ENCODE measurements around the gene DENND4B.
"Not testable (repeated sequence)": the region's sequence is repeated elsewhere in the genome, so short reads cannot be mapped to it uniquely, and the experiment has no call there.

DENND4B gene

GRCh38 chr1:153922076-153922971 lies 24.2 kb downstream of the DENND4B start:
- peak; percentile 80 for DNase-seq

- DNase-seq = peak; percentile 65
Measured at GRCh38 chr1:153921803-153922075, 24.8 kb downstream of the DENND4B start.

GRCh38 chr1:153921080-153921802 lies 25.3 kb downstream of the DENND4B start:
- no peak for DNase-seq

DNA sequence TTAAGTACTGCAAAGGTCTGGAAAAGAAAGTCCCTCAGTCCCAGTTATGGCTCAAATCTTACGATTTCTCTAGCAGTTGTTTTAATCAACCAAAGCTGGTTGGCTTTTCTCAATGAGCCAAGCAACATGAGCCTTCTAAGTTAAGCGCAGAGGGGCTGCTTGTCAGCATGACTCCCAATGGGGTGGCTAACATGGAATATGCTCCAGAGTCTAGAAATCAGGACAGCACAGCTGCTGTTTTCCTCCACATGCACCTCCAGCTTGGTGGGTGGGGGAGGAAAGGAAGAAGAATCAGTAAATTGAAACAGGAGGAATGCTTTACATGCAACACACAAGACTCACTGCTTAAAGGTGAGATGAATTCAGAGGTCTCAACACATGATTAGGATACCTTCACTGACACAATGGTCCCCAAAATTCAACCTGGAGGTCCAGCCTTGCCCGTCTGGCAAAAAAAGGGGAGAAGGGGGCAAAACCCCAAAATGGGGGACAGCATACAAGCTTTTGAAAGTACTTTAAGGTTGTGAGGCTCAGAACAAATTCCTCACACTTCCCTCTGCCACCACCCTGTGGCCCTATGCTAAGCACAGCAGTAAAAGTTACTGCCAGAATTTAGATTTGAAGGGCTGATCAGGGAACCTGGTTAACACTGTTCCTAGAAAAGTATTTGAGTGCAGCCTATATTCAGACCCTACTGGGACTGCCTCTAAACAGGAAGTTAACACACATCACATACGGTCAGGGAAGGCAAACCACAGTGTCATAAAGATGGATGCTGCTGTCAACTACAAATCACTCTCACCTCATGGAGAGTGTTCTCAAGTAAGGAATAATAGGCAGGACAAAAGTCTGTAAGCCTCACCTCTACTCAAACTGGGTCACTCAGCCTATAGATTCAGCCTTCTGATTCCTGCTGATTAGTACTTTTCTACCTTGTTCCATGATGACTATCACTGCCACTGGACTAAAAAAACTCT lies 26.4 kb downstream of the DENND4B start:
- no peak for DNase-seq

- DNase-seq = no peak
Measured at GRCh38 chr1:153916297-153916696, 30.2 kb downstream of the DENND4B start.

GRCh38 chr1:153912349-153912748 lies 34.2 kb downstream of the DENND4B start:
- no peak for DNase-seq

DNA sequence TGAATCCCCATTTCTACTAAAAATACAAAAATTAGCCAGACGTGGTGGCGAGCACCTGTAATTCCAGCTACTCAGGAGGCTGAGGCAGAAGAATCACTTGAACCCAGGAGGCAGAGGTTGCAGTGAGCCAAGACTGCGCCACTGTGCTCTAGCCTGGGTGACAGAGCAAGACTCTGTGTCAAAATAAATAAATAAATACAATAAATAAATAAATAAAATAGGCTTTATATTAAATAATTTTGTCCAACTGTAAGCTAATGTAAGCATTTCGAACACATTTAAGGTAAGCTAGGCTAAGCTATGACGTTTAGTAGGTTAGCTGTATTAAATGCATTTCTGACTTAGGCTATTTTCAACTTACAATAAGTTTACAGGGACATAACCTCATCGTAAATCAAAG lies 36.0 kb downstream of the DENND4B start:
- DNase-seq = not testable (repeated sequence)

DNA sequence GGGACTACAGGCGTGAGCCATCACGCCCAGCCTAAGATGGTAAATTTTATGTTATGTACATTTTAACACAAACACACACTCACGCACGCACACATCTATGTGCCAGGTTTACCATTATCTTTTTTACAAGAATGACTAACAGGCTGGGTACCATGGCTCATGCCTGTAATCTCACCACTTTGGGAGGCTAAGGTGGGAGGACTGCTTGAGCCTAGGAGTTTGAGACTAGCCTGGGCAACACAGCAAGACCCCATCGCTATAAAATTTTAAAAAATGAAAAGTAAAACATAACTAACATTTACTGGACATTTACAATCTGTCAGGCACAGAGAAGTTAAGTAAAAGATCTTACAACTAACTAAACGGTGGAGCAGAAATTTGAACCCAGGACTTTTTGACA lies 38.4 kb downstream of the DENND4B start:
- no peak for DNase-seq

DNA sequence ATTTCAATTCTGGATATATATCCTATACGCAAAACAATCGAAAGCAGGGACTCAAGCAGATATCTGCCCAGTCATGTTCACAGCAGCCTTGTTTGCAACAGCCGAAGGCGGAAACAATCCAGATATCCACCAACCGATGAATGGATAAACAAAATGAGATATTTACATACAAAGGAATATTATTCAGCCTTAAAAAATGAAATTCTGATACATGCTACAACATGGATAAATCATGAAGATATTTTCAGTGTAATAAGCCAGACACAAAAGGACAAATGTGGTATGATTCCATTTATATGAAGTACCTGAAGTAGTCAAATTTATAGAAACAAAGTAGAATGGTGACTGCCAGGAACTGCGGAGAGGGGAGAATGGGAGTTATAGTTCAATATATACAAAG lies 39.4 kb downstream of the DENND4B start:
- no peak for DNase-seq

DNA sequence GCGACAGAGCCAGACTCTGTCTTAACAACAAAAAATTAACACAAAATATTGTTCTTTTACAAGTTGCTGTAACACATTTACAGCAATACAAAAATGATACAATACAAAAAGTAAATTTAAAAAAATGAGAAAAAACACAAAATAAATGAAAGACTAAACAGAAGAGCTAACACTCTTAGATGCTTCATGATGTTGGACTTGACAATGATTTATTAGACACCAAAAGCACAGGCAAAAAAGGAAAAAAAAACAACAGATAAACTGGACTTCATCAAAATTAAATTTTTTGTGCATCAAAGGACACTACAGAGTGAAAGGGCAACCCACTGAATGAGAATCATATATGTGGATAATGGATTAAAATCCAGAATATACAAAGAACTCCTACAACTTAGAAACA lies 40.1 kb downstream of the DENND4B start:
- no peak for DNase-seq

- not testable (repeated sequence) for DNase-seq
Measured at GRCh38 chr1:153905908-153906307, 40.6 kb downstream of the DENND4B start.

DNA sequence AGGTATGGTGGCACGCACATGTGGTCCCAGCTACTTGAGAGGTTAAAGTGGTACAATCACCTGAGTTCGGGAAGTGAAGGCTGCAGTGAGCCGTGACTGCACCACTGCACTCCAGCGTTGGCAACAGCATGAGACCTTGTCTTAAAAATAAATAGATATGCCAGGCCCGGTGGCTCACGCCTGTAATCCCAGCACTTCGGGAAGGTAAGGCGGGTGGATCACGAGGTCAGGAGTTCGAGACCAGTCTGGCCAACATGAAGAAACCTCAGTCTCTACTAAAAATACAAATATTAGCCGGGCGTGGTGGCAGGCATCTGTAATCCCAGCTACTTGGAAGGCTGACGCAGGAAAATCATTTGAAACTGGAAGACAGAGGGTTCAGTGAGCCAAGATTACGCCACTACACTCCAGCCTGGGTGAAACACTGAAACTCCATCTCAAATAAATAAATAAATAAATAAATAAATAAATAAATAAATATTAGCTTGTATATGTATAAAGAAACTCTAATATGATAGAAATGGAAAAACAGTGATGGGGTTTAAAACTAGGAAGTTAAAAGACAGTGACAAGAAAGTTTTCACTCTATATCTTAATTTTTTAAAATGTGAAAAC lies 42.6 kb downstream of the DENND4B start:
- no peak for DNase-seq

GRCh38 chr1:153899509-153899908 lies 47.0 kb downstream of the DENND4B start:
- DNase-seq = no peak

GRCh38 chr1:153895866-153896265 lies 50.7 kb downstream of the DENND4B start:
- not testable (repeated sequence) for DNase-seq

GRCh38 chr1:153891042-153891441 lies 55.5 kb downstream of the DENND4B start:
- not testable (repeated sequence) for DNase-seq

DNA sequence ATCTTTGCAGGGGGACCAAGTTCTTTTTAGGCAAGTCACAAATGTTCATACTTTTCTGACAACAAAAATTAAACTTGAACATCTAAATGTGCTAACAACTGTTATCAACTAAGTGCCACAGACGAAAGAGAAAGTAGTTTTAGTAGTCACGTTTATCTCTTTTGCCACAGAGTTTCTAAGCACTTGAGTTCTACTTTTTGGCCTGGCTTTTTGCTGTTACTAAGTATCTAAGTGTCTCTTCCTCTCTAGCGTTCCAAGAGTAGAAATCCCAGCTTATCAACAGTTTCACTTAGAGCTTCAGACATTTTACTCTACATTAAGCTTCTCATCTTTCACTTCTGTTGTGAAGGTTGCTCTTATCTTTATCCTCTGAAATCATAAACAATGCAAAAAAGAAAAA lies 58.0 kb downstream of the DENND4B start:
- DNase-seq = no peak

GRCh38 chr1:153886127-153886526 lies 60.4 kb downstream of the DENND4B start:
- no peak for DNase-seq

- no peak for DNase-seq
Measured at GRCh38 chr1:153883223-153883622, 63.3 kb downstream of the DENND4B start.

- DNase-seq = no peak
Measured at GRCh38 chr1:153882296-153882912, 64.1 kb downstream of the DENND4B start.

GRCh38 chr1:153881751-153882150 lies 64.8 kb downstream of the DENND4B start:
- DNase-seq = no peak

- no peak for DNase-seq
Measured at GRCh38 chr1:153880962-153881361, 65.6 kb downstream of the DENND4B start.

DNA sequence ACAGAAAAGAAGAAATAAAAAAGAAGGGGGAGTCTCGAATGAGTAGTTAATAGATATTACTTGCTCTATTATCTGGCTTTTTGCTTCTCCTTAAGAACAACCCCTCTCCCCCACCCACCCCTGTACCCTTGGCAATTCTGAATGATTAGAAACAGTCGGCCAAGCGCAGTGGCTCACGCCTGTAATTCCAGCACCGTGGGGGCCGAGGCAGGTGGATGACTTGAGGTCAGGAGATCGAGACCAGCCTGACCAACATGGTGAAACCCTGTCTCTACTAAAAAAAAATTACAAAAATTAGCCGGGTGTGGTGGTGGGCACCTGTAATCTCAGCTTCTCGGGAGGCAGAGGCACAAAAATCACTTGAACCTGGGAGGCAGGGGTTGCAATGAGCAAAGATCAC lies 66.5 kb downstream of the DENND4B start:
- DNase-seq = no peak

Measured in activated CD8-positive, alpha-beta memory T cell treated with anti-CD3 and anti-CD28 coated beads, Interleukin-2, amount 50 U/mL, for 48 hours (primary cell).